DMS 273 treated with DMSO at 0.1 percent for 48 hours (cell line): ENCODE measurements around the gene ZMAT2.
A peak's percentile ranks its signal among the peaks of the same experiment; 100 is the strongest.
"Not testable (repeated sequence)": the region's sequence is repeated elsewhere in the genome, so short reads cannot be mapped to it uniquely, and the experiment has no call there.

ENCODE experiments used
- DNase-seq: peaks from one replicate; lab custom pipeline; 2025; lab: John Stamatoyannopoulos, UW

Gene ZMAT2

GRCh38 chr5:140708787-140709186, 8.5 kb downstream of the ZMAT2 start:
- not testable (repeated sequence) for DNase-seq

GRCh38 chr5:140710899-140711552, 10.8 kb downstream of the ZMAT2 start:
- DNase-seq: peak; percentile 80

GRCh38 chr5:140711794-140712193, 11.5 kb downstream of the ZMAT2 start:
- no peak for DNase-seq

- DNase-seq: no peak
Measured at GRCh38 chr5:140713562-140714094, 13.4 kb downstream of the ZMAT2 start.

- DNase-seq: not testable (repeated sequence)
Measured at GRCh38 chr5:140716238-140716637, 16.0 kb downstream of the ZMAT2 start.

GRCh38 chr5:140718266-140718592, 18.0 kb downstream of the ZMAT2 start:
- DNase-seq: no peak

- DNase-seq: not testable (repeated sequence)
Measured at GRCh38 chr5:140720738-140721137, 20.5 kb downstream of the ZMAT2 start.

GRCh38 chr5:140721395-140721794, 21.1 kb downstream of the ZMAT2 start:
- DNase-seq: not testable (repeated sequence)

- DNase-seq: peak; percentile 90
Measured at GRCh38 chr5:140725799-140726471, 25.7 kb downstream of the ZMAT2 start.

GRCh38 chr5:140733098-140733497, 32.9 kb downstream of the ZMAT2 start:
- DNase-seq: no peak

- no peak for DNase-seq
Measured at GRCh38 chr5:140734354-140734753, 34.1 kb downstream of the ZMAT2 start.

- no peak for DNase-seq
Measured at GRCh38 chr5:140737486-140737885, 37.2 kb downstream of the ZMAT2 start.

GRCh38 chr5:140741967-140742366, 41.7 kb downstream of the ZMAT2 start:
- no peak for DNase-seq

GRCh38 chr5:140753561-140753960, 53.3 kb downstream of the ZMAT2 start:
- DNase-seq: no peak
